ENCODE data around the gene TBL1Y. TPM values are rescaled to one million over a fixed set of nuclear protein-coding genes. Genes with fewer than 3 reads are reported as not detected.

TBL1Y gene
- total RNA-seq, 1 experiment from 2014 or later = not detected

Other genes starting within 250 kb of the TBL1Y start
- gene AMELY, start 1.1 kb downstream of the TBL1Y start, total RNA-seq (2014; rRNA removed; shearing (Covaris generic)) = not detected in 2 replicates

Data from SJSA1 (cell line).